Endothelial cell of umbilical vein (primary cell): Measurements from ENCODE around the gene CATSPER4. TPM values are rescaled to one million over a fixed set of nuclear protein-coding genes. Genes with fewer than 3 reads are reported as not detected.

Experiments used
- BruUV-seq: library from RNA; stranded (reverse); fragments of 400-500 nt; replicated peaks from 2 replicates; lab custom pipeline; 2021; lab: Mats Ljungman, UMichigan
- CTCF ChIA-PET: fragments of 300-600, 350-600 bp; sonication (Branson Sonifier 250); formaldehyde crosslinking; loops from one replicate; lab custom pipeline; 2021; ENCODE audit warnings: antibody characterized with exemption, inconsistent platforms; lab: Charles Lee
- POLR2A ChIA-PET: fragments of 300-600, 350-600 bp; sonication (Branson Sonifier 250); formaldehyde crosslinking; loops from one replicate; lab custom pipeline; 2021; ENCODE audit warnings: antibody characterized with exemption, inconsistent platforms; lab: Charles Lee
- DNase-seq: peaks from one replicate; pipeline ENCODE4 v3.0.0-alpha.2; 2011; ENCODE audit warnings: low read depth, low spot score
- FAIRE-seq: peaks from 2 replicates; lab custom pipeline; 2011; peaks lifted over from hg19 to GRCh38; lab: Jason Lieb, UNC
- H2AFZ ChIP-seq: 2 replicates; pipeline ENCODE4 v1.6.0; 2012; ENCODE audit warnings: low read depth, low read length, control low read depth, inconsistent platforms
- H3K27ac ChIP-seq: 2 replicates; pipeline ENCODE4 v1.5.1; 2011; ENCODE audit warnings: low read depth, mild to moderate bottlenecking, control low read depth, low read length, moderate library complexity; ENCODE audit not compliant: insufficient read depth
- H3K27me3 ChIP-seq, 2 experiments: 2 replicates each; pipeline versions ENCODE4 v1.6.0 to v1.6.1; 2011; ENCODE audit warnings: low read length in 2 of 2, mixed read lengths in 1 of 2; ENCODE audit not compliant: control insufficient read depth in 2 of 2, insufficient read depth in 2 of 2
- H3K36me3 ChIP-seq, 2 experiments: 2 replicates in 1 of 2; 3 replicates in 1 of 2; pipeline ENCODE4 v1.5.1; 2011; ENCODE audit warnings: low read length in 2 of 2, mild to moderate bottlenecking in 1 of 2, moderate library complexity in 1 of 2; ENCODE audit not compliant: control insufficient read depth in 2 of 2, insufficient read depth in 2 of 2; ENCODE audit errors: extremely low read depth in 1 of 2
- H3K4me1 ChIP-seq: 3 replicates; pipeline ENCODE4 v1.5.1; 2011; ENCODE audit warnings: mild to moderate bottlenecking, low read length; ENCODE audit not compliant: control insufficient read depth, insufficient read depth; ENCODE audit errors: extremely low read depth
- H3K4me2 ChIP-seq: 2 replicates; pipeline ENCODE4 v1.6.1; 2011; ENCODE audit warnings: low read length, control low read depth, mixed read lengths; ENCODE audit not compliant: insufficient read depth
- H3K4me3 ChIP-seq, 3 experiments: fragments of 200-600 bp in 1 of 3; sonication (generic), shearing (Covaris generic) in 1 of 3; replicated peaks in 1 of 3; 2 replicates each; pipeline ENCODE4 v1.5.1; 2011 to 2016; ENCODE audit warnings: control low read depth in 3 of 3, low read length in 3 of 3, mild to moderate bottlenecking in 2 of 3, inconsistent platforms in 1 of 3, low read depth in 1 of 3, moderate library complexity in 1 of 3; ENCODE audit not compliant: insufficient read depth in 1 of 3
- H3K79me2 ChIP-seq: 2 replicates; pipeline ENCODE4 v1.6.0; 2012; ENCODE audit warnings: low read length, inconsistent platforms; ENCODE audit not compliant: control insufficient read depth, insufficient read depth
- H3K9ac ChIP-seq: replicated peaks from 2 replicates; pipeline ENCODE3; 2011; ENCODE audit warnings: low read length, control low read depth; ENCODE audit not compliant: insufficient read depth; ENCODE audit errors: extremely low read depth
- H3K9me1 ChIP-seq: replicated peaks from 3 replicates; pipeline ENCODE4 v1.6.0; 2011; ENCODE audit warnings: mild to moderate bottlenecking, low read length; ENCODE audit not compliant: control insufficient read depth, insufficient read depth; ENCODE audit errors: extremely low read depth
- H3K9me3 ChIP-seq: replicated peaks from 2 replicates; pipeline ENCODE4 v1.5.1; 2012; ENCODE audit warnings: low read length, inconsistent platforms; ENCODE audit not compliant: control insufficient read depth, insufficient read depth
- H4K20me1 ChIP-seq: replicated peaks from 2 replicates; pipeline ENCODE3; 2011; ENCODE audit warnings: mild to moderate bottlenecking, low read length; ENCODE audit not compliant: control insufficient read depth, insufficient read depth; ENCODE audit errors: extremely low read depth
- EZH2 ChIP-seq: IDR thresholded peaks from 2 replicates; pipeline ENCODE4 v1.6.1; 2012; ENCODE audit warnings: borderline replicate concordance, low read depth, mild to moderate bottlenecking, moderate library complexity, low read length, inconsistent platforms; ENCODE audit not compliant: severe bottlenecking
- FOS ChIP-seq: IDR thresholded peaks from 2 replicates; pipeline ENCODE4 v1.6.1; 2011; ENCODE audit warnings: mild to moderate bottlenecking, low read length, moderate library complexity, borderline replicate concordance; ENCODE audit not compliant: insufficient read depth
- GATA2 ChIP-seq: IDR thresholded peaks from 2 replicates; pipeline ENCODE4 v1.7.0; 2011; ENCODE audit warnings: low read depth, mild to moderate bottlenecking, moderate library complexity, mixed read lengths, low read length; ENCODE audit not compliant: insufficient read length, insufficient read depth
- JUN ChIP-seq: IDR thresholded peaks from 2 replicates; pipeline ENCODE4 v1.6.1; 2011; ENCODE audit warnings: borderline replicate concordance, low read depth; ENCODE audit not compliant: insufficient read length, insufficient read depth
- MYC ChIP-seq: IDR thresholded peaks from one replicate; pipeline ENCODE4 v1.6.1; 2011; ENCODE audit warnings: mild to moderate bottlenecking, low read depth, low read length
- POLR2A ChIP-seq: IDR thresholded peaks from 2 replicates; pipeline ENCODE4 v1.6.1; 2012; ENCODE audit warnings: low read depth, mild to moderate bottlenecking, control low read depth, low read length
- POLR2AphosphoS5 ChIP-seq: IDR thresholded peaks from 2 replicates; pipeline ENCODE4 v1.6.1; 2012; ENCODE audit warnings: low read depth, mild to moderate bottlenecking, control low read depth, low read length, moderate library complexity; ENCODE audit not compliant: insufficient read depth
- dilution Hi-C: fragments of 300-500 bp; cut with MboI; formaldehyde crosslinking; loops from one replicate; pipeline ENCODE4 v1.15.0; 2019; ENCODE audit warnings: low sequenced_read_pairs; ENCODE audit not compliant: extremely low pct_ligation_motif_present
- intact Hi-C: fragments of 100-400 bp; cut with micrococcal nuclease; formaldehyde crosslinking; loops from one replicate; pipeline ENCODE4 v1.10.0; 2022
- polyA plus RNA-seq, 4 experiments: library from polyadenylated mRNA; depleted of rRNA in 3 of 4; stranded (reverse) in 3 of 4; unstranded in 1 of 4; fragments of >200 nt; gene quantifications; 2 replicates each; pipeline versions ENCODE4 v1.2.1 to v1.2.3, GENCODE V29; 2011 to 2012; ENCODE audit warnings: missing spikeins in 1 of 4
- total RNA-seq: library from RNA; stranded (reverse); gene quantifications from 2 replicates; pipeline ENCODE4 v1.2.3, GENCODE V29; 2021
- TF ChIP-seq, protein P1 (sequence below), 2 donors: IDR thresholded peaks; 1 replicate in 1 of 2; 2 replicates in 1 of 2; pipeline ENCODE4 v1.5.1; 2011; ENCODE audit warnings: low read length in 2 of 2, mild to moderate bottlenecking in 2 of 2, moderate library complexity in 2 of 2, control low read depth in 1 of 2, inconsistent platforms in 1 of 2, low read depth in 1 of 2; ENCODE audit not compliant: insufficient read depth in 1 of 2; ENCODE audit errors: extremely low read depth in 1 of 2
- TF ChIP-seq, protein P2 (sequence below): IDR thresholded peaks from 2 replicates; pipeline ENCODE4 v1.6.1; 2011; ENCODE audit not compliant: insufficient read depth, insufficient read length

Gene CATSPER4
- total and polyA plus RNA-seq, 2 donors (not counting 3 experiments of a cell fraction or from before 2014, with no cell fraction given): not detected

- peak overlapping the region; percentile 51 for H2AFZ ChIP-seq
- peak overlapping the region; percentile 46 for H3K27ac ChIP-seq
- H3K4me2 ChIP-seq: peak overlapping the region; percentile 41
- peaks cover 52% of the 10 kb centered on the region for H3K4me1 ChIP-seq
- ChIA-PET CTCF (interaction anchor here (0.6 to 5.6 kb wide), 13 partner anchors 9 to 336 kb away, joined by 3 to 69 read pairs (median 5); partner anchors contain the start of genes C1orf232, CEP85 and ZNF593), POLR2A (no interaction called here)
- no peaks in the 10 kb centered on the region for H3K79me2 ChIP-seq
- DNase-seq: peak; percentile 67
- H3K9me3 ChIP-seq: no peaks in the 10 kb centered on the region
- no peaks in the 10 kb centered on the region for H3K9me1 ChIP-seq
- H3K36me3 ChIP-seq: no peaks in the 10 kb centered on the region
- intact Hi-C loops (loop anchor here (10.0 kb wide), 1 partner anchor 252 kb away; the partner anchor contains the start of gene STMN1), dilution Hi-C loops (no loop called here)
- H3K27me3 ChIP-seq: no peaks in the 10 kb centered on the region
- H3K4me3 ChIP-seq: peak overlapping the region in 2 of 3 experiments; percentile 8 to 12
- H3K9ac ChIP-seq: no peak overlapping the region
- TF ChIP-seq MYC (no peak), JUN (no peak), FOS (peak; percentile 43), POLR2AphosphoS5 (peak; percentile 27), GATA2 (no peak), EZH2 (no peak), POLR2A (peak; percentile 44)
- TF ChIP-seq, protein P1, sequence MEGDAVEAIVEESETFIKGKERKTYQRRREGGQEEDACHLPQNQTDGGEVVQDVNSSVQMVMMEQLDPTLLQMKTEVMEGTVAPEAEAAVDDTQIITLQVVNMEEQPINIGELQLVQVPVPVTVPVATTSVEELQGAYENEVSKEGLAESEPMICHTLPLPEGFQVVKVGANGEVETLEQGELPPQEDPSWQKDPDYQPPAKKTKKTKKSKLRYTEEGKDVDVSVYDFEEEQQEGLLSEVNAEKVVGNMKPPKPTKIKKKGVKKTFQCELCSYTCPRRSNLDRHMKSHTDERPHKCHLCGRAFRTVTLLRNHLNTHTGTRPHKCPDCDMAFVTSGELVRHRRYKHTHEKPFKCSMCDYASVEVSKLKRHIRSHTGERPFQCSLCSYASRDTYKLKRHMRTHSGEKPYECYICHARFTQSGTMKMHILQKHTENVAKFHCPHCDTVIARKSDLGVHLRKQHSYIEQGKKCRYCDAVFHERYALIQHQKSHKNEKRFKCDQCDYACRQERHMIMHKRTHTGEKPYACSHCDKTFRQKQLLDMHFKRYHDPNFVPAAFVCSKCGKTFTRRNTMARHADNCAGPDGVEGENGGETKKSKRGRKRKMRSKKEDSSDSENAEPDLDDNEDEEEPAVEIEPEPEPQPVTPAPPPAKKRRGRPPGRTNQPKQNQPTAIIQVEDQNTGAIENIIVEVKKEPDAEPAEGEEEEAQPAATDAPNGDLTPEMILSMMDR (IDR thresholded peaks at IDR 0.05; ENCODE audit: extremely low read depth in 1 of 2, insufficient read depth in 1 of 2, low read depth in 1 of 2, low read length in 2 of 2): no peak
- TF ChIP-seq, protein P2, sequence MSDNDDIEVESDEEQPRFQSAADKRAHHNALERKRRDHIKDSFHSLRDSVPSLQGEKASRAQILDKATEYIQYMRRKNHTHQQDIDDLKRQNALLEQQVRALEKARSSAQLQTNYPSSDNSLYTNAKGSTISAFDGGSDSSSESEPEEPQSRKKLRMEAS: no peak
- BruUV-seq: no TSS peak
- no peaks in the 10 kb centered on the region for H4K20me1 ChIP-seq
- FAIRE-seq: peak; percentile 75
Measured at GRCh38 chr1:26156285-26157038, 33.9 kb upstream of the CATSPER4 start.
